ENCODE measurements around the gene AKAP7.

AKAP7 gene

DNA sequence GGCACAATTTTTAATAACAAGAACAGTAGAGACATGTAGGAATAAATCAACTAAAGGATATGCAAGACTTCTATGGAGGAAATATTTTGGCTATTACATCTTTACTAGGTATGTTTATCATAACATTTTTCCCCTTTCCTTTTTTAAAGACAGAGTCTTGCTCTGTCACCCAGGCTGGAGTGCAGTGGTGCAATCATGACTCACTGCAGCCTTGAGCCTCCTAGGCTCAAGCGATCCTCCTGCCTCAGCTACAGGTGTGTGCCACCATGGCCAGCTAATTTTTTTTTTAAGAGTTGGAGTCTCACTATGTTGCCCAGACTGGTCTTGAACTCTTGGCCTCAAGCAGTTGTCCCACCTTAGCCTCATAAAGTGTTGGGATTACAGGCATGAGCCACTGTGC, 37.0 kb downstream of the AKAP7 start:
- H3K4me1 ChIP-seq (ENCODE audit: control insufficient read depth, insufficient read depth, low read length) = no peaks in the 10 kb centered on the region
- H3K4me3 ChIP-seq (ENCODE audit: low read depth, low read length) = no peak overlapping the region
- no peaks in the 10 kb centered on the region for H3K36me3 ChIP-seq (ENCODE audit: control insufficient read depth, insufficient read depth, low read length)
- no peaks in the 10 kb centered on the region for H3K9me3 ChIP-seq (ENCODE audit: control insufficient read depth, insufficient read depth, low read length)
- H3K27me3 ChIP-seq (ENCODE audit: control insufficient read depth, insufficient read depth, low read length) = no peaks in the 10 kb centered on the region
- H3K9ac ChIP-seq (ENCODE audit: low read depth, low read length) = no peak overlapping the region

DNA sequence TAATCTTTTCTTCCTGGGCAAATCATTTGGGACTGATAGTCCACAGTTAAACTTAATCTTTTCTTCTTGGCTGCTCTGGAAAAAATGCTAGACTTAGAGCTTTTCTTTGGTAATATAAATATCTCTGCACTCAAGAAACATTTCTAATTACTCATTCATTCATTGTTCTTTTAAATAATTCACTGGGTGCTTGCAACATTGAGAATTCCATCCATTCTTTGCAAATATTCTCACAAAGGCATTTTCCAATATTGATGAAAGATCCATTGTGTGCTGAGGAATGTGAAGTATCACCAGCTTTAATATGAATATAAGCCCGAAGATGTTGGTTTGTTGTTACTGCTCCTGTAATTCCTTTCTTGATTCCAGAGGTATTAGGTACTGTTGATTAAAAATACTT, 38.4 kb downstream of the AKAP7 start:
- no peaks in the 10 kb centered on the region for H3K36me3 ChIP-seq (ENCODE audit: control insufficient read depth, insufficient read depth, low read length)
- no peaks in the 10 kb centered on the region for H3K9me3 ChIP-seq (ENCODE audit: control insufficient read depth, insufficient read depth, low read length)
- H3K4me3 ChIP-seq (ENCODE audit: low read depth, low read length) = no peak overlapping the region
- no peaks in the 10 kb centered on the region for H3K4me1 ChIP-seq (ENCODE audit: control insufficient read depth, insufficient read depth, low read length)
- no peaks in the 10 kb centered on the region for H3K27me3 ChIP-seq (ENCODE audit: control insufficient read depth, insufficient read depth, low read length)
- no peak overlapping the region for H3K9ac ChIP-seq (ENCODE audit: low read depth, low read length)

- Histone ChIP-seq H3K9ac (ENCODE audit: low read depth, low read length) (no peak overlapping the region), H3K4me1 (ENCODE audit: control insufficient read depth, insufficient read depth, low read length) (no peaks in the 10 kb centered on the region), H3K36me3 (ENCODE audit: control insufficient read depth, insufficient read depth, low read length) (no peaks in the 10 kb centered on the region), H3K27me3 (ENCODE audit: control insufficient read depth, insufficient read depth, low read length) (no peaks in the 10 kb centered on the region), H3K4me3 (ENCODE audit: low read depth, low read length) (no peak overlapping the region), H3K9me3 (ENCODE audit: control insufficient read depth, insufficient read depth, low read length) (no peaks in the 10 kb centered on the region)
These were observed 40.3 kb downstream of the AKAP7 start for GRCh38 chr6:131175564-131175963.

DNA sequence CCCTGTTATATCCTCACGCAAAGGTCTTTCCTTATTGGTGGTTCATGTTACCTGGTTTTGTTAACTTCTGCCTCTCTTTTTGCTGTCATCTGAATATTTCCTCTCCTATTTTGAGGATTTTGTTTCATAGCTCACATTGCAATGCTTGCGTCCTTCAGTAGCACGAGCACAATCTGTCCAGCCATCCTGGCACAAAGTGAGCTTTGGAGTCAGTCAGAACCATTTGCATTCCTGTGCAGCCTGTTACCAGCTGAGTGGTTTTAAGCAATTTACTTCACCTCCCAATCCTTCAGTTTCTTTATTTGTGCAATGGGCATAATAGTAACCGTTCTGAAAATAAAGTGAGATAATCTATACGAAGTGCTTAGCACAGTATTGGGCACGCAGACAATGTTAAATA, 42.7 kb downstream of the AKAP7 start:
- H3K9me3 ChIP-seq (ENCODE audit: control insufficient read depth, insufficient read depth, low read length) = no peaks in the 10 kb centered on the region
- no peak overlapping the region for H3K4me3 ChIP-seq (ENCODE audit: low read depth, low read length)
- H3K9ac ChIP-seq (ENCODE audit: low read depth, low read length) = no peak overlapping the region
- H3K36me3 ChIP-seq (ENCODE audit: control insufficient read depth, insufficient read depth, low read length) = no peaks in the 10 kb centered on the region
- H3K27me3 ChIP-seq (ENCODE audit: control insufficient read depth, insufficient read depth, low read length) = no peaks in the 10 kb centered on the region
- peaks cover under 1% of the 10 kb centered on the region for H3K4me1 ChIP-seq (ENCODE audit: control insufficient read depth, insufficient read depth, low read length)

DNA sequence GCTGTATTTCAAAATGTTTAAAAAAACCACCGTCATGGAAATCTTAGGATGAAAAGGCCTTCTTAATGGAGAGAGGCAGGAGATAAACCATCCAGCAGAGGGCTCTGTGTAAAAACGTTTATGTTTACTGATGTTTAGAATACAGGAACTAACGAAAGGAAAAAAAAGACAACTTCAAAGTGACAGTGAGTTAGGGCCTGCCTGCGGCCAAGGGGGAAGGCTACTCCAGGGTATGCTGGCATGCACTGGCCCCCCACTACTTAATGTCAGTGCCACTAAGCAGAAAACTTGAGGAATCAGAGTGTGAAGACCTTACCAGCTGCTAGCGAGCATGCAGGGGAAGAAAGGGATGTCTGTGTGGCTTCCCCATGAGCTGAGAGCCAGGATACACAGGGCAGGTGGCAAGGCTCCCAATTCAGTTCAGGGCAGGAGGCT, 47.7 kb downstream of the AKAP7 start:
- Histone ChIP-seq H3K9me3 (ENCODE audit: control insufficient read depth, insufficient read depth, low read length) (no peaks in the 10 kb centered on the region), H3K4me3 (ENCODE audit: low read depth, low read length) (no peak overlapping the region), H3K36me3 (ENCODE audit: control insufficient read depth, insufficient read depth, low read length) (no peaks in the 10 kb centered on the region), H3K4me1 (ENCODE audit: control insufficient read depth, insufficient read depth, low read length) (peaks cover 3% of the 10 kb centered on the region), H3K9ac (ENCODE audit: low read depth, low read length) (no peak overlapping the region), H3K27me3 (ENCODE audit: control insufficient read depth, insufficient read depth, low read length) (no peaks in the 10 kb centered on the region)

DNA sequence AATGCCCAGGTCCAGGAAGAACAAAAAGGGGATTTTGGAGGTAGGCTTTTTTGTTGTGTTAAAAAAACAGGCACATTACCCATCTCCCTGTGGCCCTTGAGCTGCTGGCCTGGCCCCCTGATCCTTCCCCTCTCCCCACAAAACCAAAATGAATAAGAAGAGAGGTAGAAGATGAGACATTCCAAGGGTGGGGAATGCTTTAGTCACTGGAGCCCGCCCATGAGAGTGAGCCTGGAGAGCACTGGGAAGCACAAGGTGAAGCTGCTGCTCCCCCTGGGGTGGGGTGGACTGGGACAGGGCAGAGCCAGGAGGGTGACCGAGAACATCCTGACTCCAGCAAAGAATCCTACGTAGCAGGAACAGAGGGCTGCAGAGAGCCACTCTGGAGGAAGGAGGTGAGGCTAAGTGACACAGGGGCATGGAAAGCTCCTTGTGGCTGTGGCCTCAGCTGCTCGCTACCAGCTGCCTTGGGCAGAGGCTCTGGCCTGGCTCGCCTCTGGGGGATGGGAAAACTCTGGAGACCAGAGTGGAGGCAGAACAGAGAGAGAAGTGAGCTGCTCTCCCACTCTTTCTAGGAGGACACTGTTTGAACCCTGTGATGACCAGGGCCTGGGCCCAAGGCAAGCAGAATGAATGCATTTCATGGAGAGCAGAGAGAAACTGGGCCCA, 48.3 kb downstream of the AKAP7 start:
- H3K9ac ChIP-seq (ENCODE audit: low read depth, low read length) = no peak overlapping the region
- no peaks in the 10 kb centered on the region for H3K36me3 ChIP-seq (ENCODE audit: control insufficient read depth, insufficient read depth, low read length)
- no peak overlapping the region for H3K4me3 ChIP-seq (ENCODE audit: low read depth, low read length)
- no peaks in the 10 kb centered on the region for H3K9me3 ChIP-seq (ENCODE audit: control insufficient read depth, insufficient read depth, low read length)
- no peaks in the 10 kb centered on the region for H3K27me3 ChIP-seq (ENCODE audit: control insufficient read depth, insufficient read depth, low read length)
- H3K4me1 ChIP-seq (ENCODE audit: control insufficient read depth, insufficient read depth, low read length) = peaks cover 3% of the 10 kb centered on the region

GRCh38 chr6:131191590-131191989, 56.3 kb downstream of the AKAP7 start:
- Histone ChIP-seq H3K27me3 (ENCODE audit: control insufficient read depth, insufficient read depth, low read length) (no peaks in the 10 kb centered on the region), H3K36me3 (ENCODE audit: control insufficient read depth, insufficient read depth, low read length) (no peaks in the 10 kb centered on the region), H3K9me3 (ENCODE audit: control insufficient read depth, insufficient read depth, low read length) (no peaks in the 10 kb centered on the region), H3K4me3 (ENCODE audit: low read depth, low read length) (no peak overlapping the region), H3K4me1 (ENCODE audit: control insufficient read depth, insufficient read depth, low read length) (no peaks in the 10 kb centered on the region), H3K9ac (ENCODE audit: low read depth, low read length) (no peak overlapping the region)

DNA sequence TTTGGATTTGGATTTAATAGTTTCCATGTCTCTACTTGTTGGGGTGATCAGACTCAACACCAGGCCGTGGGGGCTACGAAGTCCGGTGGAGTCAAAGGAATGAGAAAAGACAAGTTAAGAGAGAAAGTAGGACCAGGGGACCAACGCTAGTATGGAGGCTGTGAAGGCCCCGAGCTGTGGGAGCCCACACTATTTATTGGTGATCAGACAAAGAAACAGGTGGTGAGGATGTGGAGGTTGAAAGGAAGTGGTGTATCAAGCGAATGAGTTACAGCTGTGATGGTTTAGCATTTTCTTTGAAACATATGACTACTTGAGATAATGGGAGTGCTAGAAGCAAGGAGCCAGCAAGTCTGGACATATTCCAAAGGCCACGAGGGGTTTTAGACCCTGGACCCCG, 62.4 kb downstream of the AKAP7 start:
- Histone ChIP-seq H3K4me3 (ENCODE audit: low read depth, low read length) (no peak overlapping the region), H3K27me3 (ENCODE audit: control insufficient read depth, insufficient read depth, low read length) (no peaks in the 10 kb centered on the region), H3K36me3 (ENCODE audit: control insufficient read depth, insufficient read depth, low read length) (no peaks in the 10 kb centered on the region), H3K9me3 (ENCODE audit: control insufficient read depth, insufficient read depth, low read length) (no peaks in the 10 kb centered on the region), H3K4me1 (ENCODE audit: control insufficient read depth, insufficient read depth, low read length) (peaks cover 4% of the 10 kb centered on the region), H3K9ac (ENCODE audit: low read depth, low read length) (no peak overlapping the region)

- no peaks in the 10 kb centered on the region for H3K27me3 ChIP-seq (ENCODE audit: control insufficient read depth, insufficient read depth, low read length)
- no peaks in the 10 kb centered on the region for H3K9me3 ChIP-seq (ENCODE audit: control insufficient read depth, insufficient read depth, low read length)
- no peak overlapping the region for H3K4me3 ChIP-seq (ENCODE audit: low read depth, low read length)
- H3K9ac ChIP-seq (ENCODE audit: low read depth, low read length) = no peak overlapping the region
- no peaks in the 10 kb centered on the region for H3K36me3 ChIP-seq (ENCODE audit: control insufficient read depth, insufficient read depth, low read length)
- peaks cover 7% of the 10 kb centered on the region for H3K4me1 ChIP-seq (ENCODE audit: control insufficient read depth, insufficient read depth, low read length)
These were observed 64.5 kb downstream of the AKAP7 start for GRCh38 chr6:131199568-131200272.

DNA sequence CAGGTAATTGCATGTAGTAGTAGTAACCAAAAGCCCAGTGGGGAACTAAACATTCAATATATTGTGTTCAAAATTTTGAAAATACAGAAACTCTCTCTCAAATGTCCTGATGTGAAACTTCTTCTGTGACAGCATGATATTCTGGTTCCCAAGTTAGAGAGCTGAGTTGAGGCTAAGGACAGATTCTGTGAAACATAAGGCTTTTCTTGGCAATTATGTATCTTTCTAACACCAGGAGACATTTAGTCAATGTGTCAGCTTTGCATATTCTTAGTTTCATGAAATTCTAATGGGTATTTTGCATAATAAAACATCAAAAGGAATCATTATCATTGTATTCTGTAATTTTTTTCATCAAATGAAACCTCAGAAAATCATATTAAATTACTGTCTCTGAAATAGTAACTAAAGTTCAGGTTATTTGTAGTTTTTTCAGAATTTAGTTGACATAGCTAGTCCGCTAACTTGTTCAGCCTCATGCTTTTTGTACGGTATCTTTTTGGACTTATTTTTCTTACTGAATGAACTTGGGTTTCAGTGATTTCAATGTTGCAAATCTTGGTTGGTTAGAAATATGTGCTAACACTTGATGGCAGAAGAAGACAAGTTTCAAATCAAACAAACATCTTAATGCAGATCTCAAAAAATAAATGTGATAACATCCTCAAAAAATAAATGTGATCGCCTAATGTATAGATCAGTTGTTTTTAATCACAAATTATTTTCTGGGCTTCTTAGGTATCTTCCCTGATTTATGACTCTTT, 70.4 kb downstream of the AKAP7 start:
- Histone ChIP-seq H3K9me3 (ENCODE audit: control insufficient read depth, insufficient read depth, low read length) (no peaks in the 10 kb centered on the region), H3K9ac (ENCODE audit: low read depth, low read length) (no peak overlapping the region), H3K27me3 (ENCODE audit: control insufficient read depth, insufficient read depth, low read length) (no peaks in the 10 kb centered on the region), H3K4me3 (ENCODE audit: low read depth, low read length) (no peak overlapping the region), H3K36me3 (ENCODE audit: control insufficient read depth, insufficient read depth, low read length) (no peaks in the 10 kb centered on the region), H3K4me1 (ENCODE audit: control insufficient read depth, insufficient read depth, low read length) (peaks cover 11% of the 10 kb centered on the region)

- no peaks in the 10 kb centered on the region for H3K36me3 ChIP-seq (ENCODE audit: control insufficient read depth, insufficient read depth, low read length)
- H3K4me1 ChIP-seq (ENCODE audit: control insufficient read depth, insufficient read depth, low read length) = peaks cover 11% of the 10 kb centered on the region
- no peaks in the 10 kb centered on the region for H3K9me3 ChIP-seq (ENCODE audit: control insufficient read depth, insufficient read depth, low read length)
- no peaks in the 10 kb centered on the region for H3K27me3 ChIP-seq (ENCODE audit: control insufficient read depth, insufficient read depth, low read length)
- no peak overlapping the region for H3K9ac ChIP-seq (ENCODE audit: low read depth, low read length)
- H3K4me3 ChIP-seq (ENCODE audit: low read depth, low read length) = no peak overlapping the region
These were observed 71.4 kb downstream of the AKAP7 start for GRCh38 chr6:131206463-131207251.
